AG04450 (cell line): ENCODE results near the gene BANP. TPM values are rescaled to one million over a fixed set of nuclear protein-coding genes. Genes with fewer than 3 reads are reported as not detected.
"Not testable (repeated sequence)": the region's sequence is repeated elsewhere in the genome, so short reads cannot be mapped to it uniquely, and the experiment has no call there.

Experiments used
- CTCF ChIA-PET: fragments of 300-600, 350-600 bp; formaldehyde crosslinking; extraction: SDS; loops from one replicate; lab custom pipeline; 2022; ENCODE audit warnings: antibody characterized with exemption, inconsistent platforms; lab: Charles Lee
- POLR2A ChIA-PET: fragments of 350-600 bp; formaldehyde crosslinking; extraction: SDS; loops from one replicate; lab custom pipeline; 2021; ENCODE audit warnings: antibody characterized with exemption, inconsistent platforms; lab: Yijun Ruan, JAX
- DNase-seq: peaks from one replicate; pipeline ENCODE4 v3.0.0-alpha.2; 2011; ENCODE audit warnings: low read depth, low spot score
- H3K27ac ChIP-seq: one replicate; pipeline ENCODE4 v1.5.1; 2012; ENCODE audit warnings: low read depth, low read length, control low read depth
- H3K27me3 ChIP-seq: one replicate; pipeline ENCODE4 v1.6.0; 2012; ENCODE audit warnings: low read length; ENCODE audit not compliant: control insufficient read depth, insufficient read depth
- H3K4me3 ChIP-seq: 2 replicates; pipeline ENCODE4 v1.5.1; 2011; ENCODE audit warnings: mild to moderate bottlenecking, low read depth, low read length, control low read depth
- H3K9me3 ChIP-seq: 2 replicates; pipeline ENCODE4 v1.5.1; 2012; ENCODE audit warnings: low read length; ENCODE audit not compliant: control insufficient read depth, insufficient read depth
- CTCF ChIP-seq: IDR thresholded peaks from 2 replicates; pipeline ENCODE4 v1.5.1; 2011; ENCODE audit warnings: low read depth, low read length, control low read depth, inconsistent platforms
- polyA plus RNA-seq: library from polyadenylated mRNA; depleted of rRNA; stranded (reverse); fragments of >200 nt; gene quantifications from 2 replicates; pipeline ENCODE4 v1.2.3, GENCODE V29; 2011

Gene BANP
- polyA plus RNA-seq, 1 experiment = 18.6 TPM

DNA sequence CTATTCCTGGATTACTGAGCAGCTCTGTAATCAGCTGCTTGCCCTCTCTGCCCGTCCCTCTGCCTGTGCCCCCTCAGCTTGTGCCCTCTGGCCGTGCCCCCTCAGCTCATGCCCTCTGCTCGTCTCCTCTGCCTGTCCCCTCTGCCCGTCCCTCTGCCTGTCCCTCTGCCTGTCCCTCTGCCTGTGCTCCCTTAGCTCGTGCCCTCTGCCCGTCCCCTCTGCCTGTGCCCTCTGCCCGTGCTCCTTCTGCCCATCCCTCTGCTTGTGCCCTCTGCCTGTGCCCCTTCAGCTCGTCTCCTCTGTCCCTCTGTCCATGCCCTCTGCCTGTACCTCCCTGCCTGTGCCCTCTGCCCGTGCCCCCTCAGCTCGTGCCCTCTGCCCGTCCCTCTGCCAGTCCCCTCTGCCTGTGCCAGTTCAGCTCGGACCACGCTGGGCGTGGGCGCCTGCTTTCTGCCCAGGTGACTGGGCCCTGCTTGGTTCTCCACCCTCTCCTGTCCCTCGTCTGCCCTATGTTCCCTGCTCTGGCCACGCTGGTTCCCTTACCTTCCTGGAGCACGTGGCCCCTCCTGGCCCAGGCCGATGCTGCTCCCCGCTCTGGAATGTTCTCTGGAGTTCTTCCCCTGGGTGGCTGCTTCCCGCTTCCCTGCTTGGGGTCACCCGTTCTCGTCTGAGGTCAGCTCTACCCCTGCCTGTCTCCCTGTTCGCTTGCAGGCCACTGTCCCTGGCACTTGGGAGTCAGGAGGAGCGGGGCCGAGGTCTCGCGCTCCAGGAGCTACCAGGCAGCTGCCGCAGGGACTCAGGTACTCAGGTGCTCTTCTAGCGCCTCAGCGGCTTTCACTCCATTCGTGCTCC, 63.9 kb downstream of the BANP start:
- no peak for DNase-seq
- Histone ChIP-seq H3K4me3 (no peak overlapping the region), H3K27me3 (no peaks in the 10 kb centered on the region), H3K27ac (no peak overlapping the region), H3K9me3 (no peaks in the 10 kb centered on the region; the same call in 1 of the 2 replicates)
- TF ChIP-seq CTCF = no peak
- POLR2A ChIA-PET = interaction anchor here (0.6 to 0.8 kb wide), 3 partner anchors 14 to 291 kb away, joined by 3 read pairs; no protein-coding TSS in a partner anchor
- CTCF ChIA-PET = interaction anchor here (0.8 kb wide), 1 partner anchor 32 kb away, joined by 3 read pairs; no protein-coding TSS in a partner anchor

- no peak for TF ChIP-seq CTCF
- no peak for DNase-seq
- no peaks in the 10 kb centered on the region for H3K27me3 ChIP-seq
- ChIA-PET POLR2A (no interaction called here), CTCF (no interaction called here)
- no peak overlapping the region for H3K27ac ChIP-seq
- H3K4me3 ChIP-seq = no peak overlapping the region
- H3K9me3 ChIP-seq = no peaks in the 10 kb centered on the region; the same call in 1 of the 2 replicates
Measured at GRCh38 chr16:88015806-88016140, 64.5 kb downstream of the BANP start.

DNA sequence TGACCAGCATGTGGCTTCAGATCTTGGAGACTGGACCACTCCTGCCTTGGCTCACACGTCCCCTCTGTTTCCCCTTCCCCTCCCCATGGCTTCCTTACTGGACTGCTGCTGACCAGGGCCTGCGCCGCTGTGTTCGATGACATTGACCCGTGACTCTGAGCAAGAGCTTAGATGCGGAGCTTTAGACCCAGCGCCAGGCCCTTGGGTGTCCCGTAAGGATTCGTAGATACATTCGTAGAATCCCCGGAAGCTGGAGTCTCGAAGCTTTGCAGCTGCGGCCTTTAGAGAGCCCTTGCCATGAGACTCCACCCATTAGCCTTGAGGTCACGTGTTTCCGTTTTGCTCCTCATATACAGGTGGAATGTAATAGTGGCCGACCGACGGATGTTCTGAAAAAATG, 65.2 kb downstream of the BANP start:
- H3K9me3 ChIP-seq, DNase-seq, H3K4me3 ChIP-seq, H3K27ac ChIP-seq, H3K27me3 ChIP-seq, CTCF ChIA-PET, POLR2A ChIA-PET: not testable (repeated sequence)

DNA sequence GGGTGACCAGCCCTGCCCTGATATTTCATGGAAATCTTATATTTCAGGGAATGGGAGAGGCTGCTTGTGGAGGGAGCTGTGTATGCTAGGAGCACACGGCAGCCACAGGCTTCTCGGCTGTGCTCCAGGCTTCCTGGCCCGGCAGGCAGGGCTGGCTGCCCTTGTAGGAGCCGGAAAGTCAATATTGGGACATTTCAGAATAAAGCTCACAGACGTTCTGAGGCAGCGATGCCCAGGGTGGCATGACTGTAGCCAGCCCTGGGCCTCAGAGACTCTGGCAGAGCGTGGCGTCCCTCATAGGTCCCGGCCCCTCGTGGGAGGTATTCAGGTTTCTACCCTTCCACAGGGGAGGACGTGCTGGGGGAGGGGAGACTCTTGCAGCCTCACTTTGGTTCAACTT, 65.7 kb downstream of the BANP start:
- Histone ChIP-seq H3K4me3 (no peak overlapping the region), H3K27me3 (no peaks in the 10 kb centered on the region), H3K9me3 (no peaks in the 10 kb centered on the region; the same call in 1 of the 2 replicates), H3K27ac (no peak overlapping the region)
- DNase-seq = no peak
- POLR2A ChIA-PET = no interaction called here
- TF ChIP-seq CTCF = no peak
- CTCF ChIA-PET = no interaction called here

GRCh38 chr16:88017587-88018101, 66.4 kb downstream of the BANP start:
- Histone ChIP-seq H3K27ac (no peak overlapping the region), H3K27me3 (no peaks in the 10 kb centered on the region), H3K4me3 (no peak overlapping the region), H3K9me3 (no peaks in the 10 kb centered on the region; the same call in 1 of the 2 replicates)
- DNase-seq = no peak
- CTCF ChIA-PET = no interaction called here
- POLR2A ChIA-PET = no interaction called here
- no peak for TF ChIP-seq CTCF

DNA sequence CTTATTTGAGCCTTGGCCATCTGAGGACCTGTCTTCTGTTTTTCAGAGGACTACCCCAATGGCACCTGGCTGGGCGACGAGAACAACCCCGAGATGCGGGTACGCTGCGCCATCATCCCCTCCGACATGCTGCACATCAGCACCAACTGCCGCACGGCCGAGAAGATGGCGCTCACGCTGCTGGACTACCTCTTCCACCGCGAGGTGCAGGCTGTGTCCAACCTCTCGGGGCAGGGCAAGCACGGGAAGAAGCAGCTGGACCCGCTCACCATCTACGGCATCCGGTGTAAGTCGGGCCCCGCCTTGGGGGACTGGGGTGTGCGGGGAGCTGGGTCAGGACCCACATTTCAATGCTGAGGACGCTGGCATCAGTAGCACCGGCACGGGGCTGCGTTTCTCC, 67.1 kb downstream of the BANP start:
- H3K4me3 ChIP-seq, POLR2A ChIA-PET, DNase-seq, H3K27me3 ChIP-seq, H3K27ac ChIP-seq, CTCF ChIA-PET, H3K9me3 ChIP-seq: not testable (repeated sequence)

DNA sequence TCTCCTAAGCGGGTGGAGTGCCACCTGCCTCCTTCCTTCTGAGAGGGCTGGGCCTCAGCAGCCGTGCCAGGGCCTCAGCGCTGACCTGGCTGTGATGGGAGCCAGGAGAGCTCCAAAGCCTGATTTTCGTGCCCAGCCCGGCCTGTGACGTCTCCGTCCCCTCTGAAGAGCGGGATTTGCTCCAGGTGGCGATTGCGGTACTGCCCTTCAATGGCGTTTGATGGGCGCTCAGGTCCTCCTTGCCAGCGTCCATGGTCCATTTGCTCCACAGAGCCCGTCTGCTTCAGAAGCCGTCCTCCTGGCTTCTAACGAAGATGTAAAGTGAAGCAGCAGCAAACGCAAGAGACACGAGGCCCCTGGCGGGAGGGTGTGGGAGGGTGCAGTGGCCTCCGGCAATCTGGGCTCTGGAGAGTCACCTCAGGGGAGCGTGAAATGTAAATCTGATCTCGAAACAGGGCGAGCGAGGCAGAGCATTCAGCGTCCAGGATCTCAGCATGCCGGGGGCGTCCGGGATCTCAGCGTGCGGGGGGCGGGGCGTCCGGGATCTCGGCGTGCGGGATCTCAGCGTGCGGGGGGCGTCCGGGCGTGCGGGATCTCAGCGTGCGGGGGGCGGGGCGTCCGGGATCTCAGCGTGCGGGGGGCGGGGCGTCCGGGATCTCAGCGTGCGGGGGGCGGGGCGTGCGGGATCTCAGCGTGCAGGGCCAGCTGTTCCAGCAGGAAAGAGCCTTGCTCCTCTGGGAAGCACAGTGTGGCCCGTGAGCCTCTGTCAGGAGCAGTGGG, 68.0 kb downstream of the BANP start:
- H3K27me3 ChIP-seq, H3K4me3 ChIP-seq, CTCF ChIA-PET, H3K27ac ChIP-seq, POLR2A ChIA-PET, H3K9me3 ChIP-seq, DNase-seq: not testable (repeated sequence)
